ENCODE results near the gene ZSWIM1.

DNA sequence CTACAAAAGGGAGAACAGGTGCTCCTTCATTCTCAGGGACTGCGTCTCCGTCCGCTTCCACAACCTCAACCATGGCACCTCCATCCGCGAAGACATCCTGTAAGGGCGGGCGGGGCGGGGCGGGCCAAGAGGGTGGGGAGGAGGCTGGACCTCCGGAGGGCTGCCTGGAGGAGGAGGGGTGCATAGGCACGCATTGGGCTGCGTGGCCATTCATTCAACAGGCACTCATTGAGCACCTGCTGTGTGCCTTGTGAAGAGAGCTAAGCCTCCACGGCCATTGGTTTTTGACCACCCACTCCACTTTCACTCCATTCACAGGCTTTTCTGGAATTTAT, 23.2 kb upstream of the ZSWIM1 start:
- TF ChIP-seq, protein P1, sequence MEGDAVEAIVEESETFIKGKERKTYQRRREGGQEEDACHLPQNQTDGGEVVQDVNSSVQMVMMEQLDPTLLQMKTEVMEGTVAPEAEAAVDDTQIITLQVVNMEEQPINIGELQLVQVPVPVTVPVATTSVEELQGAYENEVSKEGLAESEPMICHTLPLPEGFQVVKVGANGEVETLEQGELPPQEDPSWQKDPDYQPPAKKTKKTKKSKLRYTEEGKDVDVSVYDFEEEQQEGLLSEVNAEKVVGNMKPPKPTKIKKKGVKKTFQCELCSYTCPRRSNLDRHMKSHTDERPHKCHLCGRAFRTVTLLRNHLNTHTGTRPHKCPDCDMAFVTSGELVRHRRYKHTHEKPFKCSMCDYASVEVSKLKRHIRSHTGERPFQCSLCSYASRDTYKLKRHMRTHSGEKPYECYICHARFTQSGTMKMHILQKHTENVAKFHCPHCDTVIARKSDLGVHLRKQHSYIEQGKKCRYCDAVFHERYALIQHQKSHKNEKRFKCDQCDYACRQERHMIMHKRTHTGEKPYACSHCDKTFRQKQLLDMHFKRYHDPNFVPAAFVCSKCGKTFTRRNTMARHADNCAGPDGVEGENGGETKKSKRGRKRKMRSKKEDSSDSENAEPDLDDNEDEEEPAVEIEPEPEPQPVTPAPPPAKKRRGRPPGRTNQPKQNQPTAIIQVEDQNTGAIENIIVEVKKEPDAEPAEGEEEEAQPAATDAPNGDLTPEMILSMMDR (IDR thresholded peaks at IDR 0.05 in 2 of 3, conservative IDR thresholded peaks at IDR 0.05 in 1 of 3; ENCODE audit: borderline replicate concordance in 1 of 3, insufficient read depth in 1 of 3, low read depth in 2 of 3, low read length in 2 of 3) = no peak
- TF ChIP-seq EZH2phosphoT487 (IDR thresholded peaks at IDR 0.05; ENCODE audit: borderline replicate concordance) = no peak
- TF ChIP-seq CBX3 (IDR thresholded peaks at IDR 0.05; ENCODE audit: low read depth) = no peak
- TF ChIP-seq POLR2AphosphoS5 (IDR thresholded peaks at IDR 0.05; ENCODE audit: low read depth, low read length) = no peak
- no peak for TF ChIP-seq CEBPB (IDR thresholded peaks at IDR 0.05; ENCODE audit: low read depth)
- TF ChIP-seq POLR2A (IDR thresholded peaks at IDR 0.05; ENCODE audit: borderline replicate concordance, extremely low read depth, insufficient read depth, insufficient read length) = no peak

Measured in HCT116 (cell line).